Esophagus muscularis mucosa (tissue), 3 donors: ENCODE results near the gene TEAD1.

Source experiments
- POLR2A ChIP-seq: fragments of 450-650 bp; IDR thresholded peaks from one replicate; pipeline ENCODE4 v1.6.1; 2017; ENCODE audit warnings: antibody characterized with exemption, moderate library complexity, mild to moderate bottlenecking, low read depth
- TF ChIP-seq, protein P1 (sequence below), 3 experiments: fragments of 200-600 bp in 2 of 3; fragments of 450-650 bp in 1 of 3; sonication (generic) in 2 of 3; IDR thresholded peaks; one replicate each; pipeline ENCODE4 v1.5.1; 2017 to 2019; ENCODE audit warnings: antibody characterized with exemption in 3 of 3, mild to moderate bottlenecking in 2 of 3, moderate library complexity in 1 of 3

DNA sequence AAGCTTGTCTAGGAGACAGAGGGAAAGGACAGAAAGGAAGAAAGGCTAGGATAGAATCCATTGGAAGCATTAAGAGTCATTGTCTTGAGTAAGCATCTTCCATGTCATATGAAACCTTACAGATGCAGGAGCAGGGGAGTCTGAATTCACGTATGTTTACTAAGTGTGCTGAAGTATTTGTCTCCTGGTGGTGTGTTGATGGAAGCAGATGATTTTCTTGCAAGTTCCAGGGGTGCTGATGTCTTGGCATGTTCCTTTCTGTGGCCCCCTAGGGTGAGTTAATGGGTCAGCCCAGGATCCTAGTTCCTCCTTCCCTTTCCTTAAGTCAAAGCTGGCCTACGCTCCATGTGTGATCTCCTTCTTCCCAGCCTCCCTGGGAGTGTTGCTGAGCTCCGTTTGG, 110.2 kb downstream of the TEAD1 start:
- TF ChIP-seq POLR2A: no peak
- TF ChIP-seq, protein P1, sequence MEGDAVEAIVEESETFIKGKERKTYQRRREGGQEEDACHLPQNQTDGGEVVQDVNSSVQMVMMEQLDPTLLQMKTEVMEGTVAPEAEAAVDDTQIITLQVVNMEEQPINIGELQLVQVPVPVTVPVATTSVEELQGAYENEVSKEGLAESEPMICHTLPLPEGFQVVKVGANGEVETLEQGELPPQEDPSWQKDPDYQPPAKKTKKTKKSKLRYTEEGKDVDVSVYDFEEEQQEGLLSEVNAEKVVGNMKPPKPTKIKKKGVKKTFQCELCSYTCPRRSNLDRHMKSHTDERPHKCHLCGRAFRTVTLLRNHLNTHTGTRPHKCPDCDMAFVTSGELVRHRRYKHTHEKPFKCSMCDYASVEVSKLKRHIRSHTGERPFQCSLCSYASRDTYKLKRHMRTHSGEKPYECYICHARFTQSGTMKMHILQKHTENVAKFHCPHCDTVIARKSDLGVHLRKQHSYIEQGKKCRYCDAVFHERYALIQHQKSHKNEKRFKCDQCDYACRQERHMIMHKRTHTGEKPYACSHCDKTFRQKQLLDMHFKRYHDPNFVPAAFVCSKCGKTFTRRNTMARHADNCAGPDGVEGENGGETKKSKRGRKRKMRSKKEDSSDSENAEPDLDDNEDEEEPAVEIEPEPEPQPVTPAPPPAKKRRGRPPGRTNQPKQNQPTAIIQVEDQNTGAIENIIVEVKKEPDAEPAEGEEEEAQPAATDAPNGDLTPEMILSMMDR (IDR thresholded peaks at IDR 0.05): no peak
